Measurements from ENCODE around the gene RAB7A.

RAB7A gene

GRCh38 chr3:128806588-128806987 is 80.6 kb downstream of the RAB7A start:
- no peak for TF ChIP-seq CTCF (IDR thresholded peaks at IDR 0.05; ENCODE audit: insufficient read depth, low read depth, low read length, missing control alignments)
- no peak overlapping the region for H3K4me3 ChIP-seq (ENCODE audit: low read depth, low read length)
- DNase-seq (ENCODE audit: low read depth), result peak; percentile 45

- no peak overlapping the region for H3K4me3 ChIP-seq (ENCODE audit: low read depth, low read length)
- no peak for TF ChIP-seq CTCF (IDR thresholded peaks at IDR 0.05; ENCODE audit: insufficient read depth, low read depth, low read length, missing control alignments)
- no peak for DNase-seq (ENCODE audit: low read depth)
Measured at GRCh38 chr3:128807186-128807830, 81.3 kb downstream of the RAB7A start.

GRCh38 chr3:128808672-128809071 is 82.7 kb downstream of the RAB7A start:
- no peak for DNase-seq (ENCODE audit: low read depth)
- TF ChIP-seq CTCF (IDR thresholded peaks at IDR 0.05; ENCODE audit: insufficient read depth, low read depth, low read length, missing control alignments), result no peak

GRCh38 chr3:128813097-128813496 is 87.1 kb downstream of the RAB7A start:
- no peak overlapping the region for H3K4me3 ChIP-seq (ENCODE audit: low read depth, low read length)
- TF ChIP-seq CTCF (IDR thresholded peaks at IDR 0.05; ENCODE audit: insufficient read depth, low read depth, low read length, missing control alignments), result no peak
- no peak for DNase-seq (ENCODE audit: low read depth)

More at GRCh38 chr3:128808672-128809071, 82.7 kb downstream of the RAB7A start:
- no peak overlapping the region for H3K4me3 ChIP-seq (ENCODE audit: low read depth, low read length)

GRCh38 chr3:128814060-128814459 is 88.1 kb downstream of the RAB7A start:
- no peak overlapping the region for H3K4me3 ChIP-seq (ENCODE audit: low read depth, low read length)
- TF ChIP-seq CTCF (IDR thresholded peaks at IDR 0.05; ENCODE audit: insufficient read depth, low read depth, low read length, missing control alignments), result no peak
- DNase-seq (ENCODE audit: low read depth), result no peak

- H3K4me3 ChIP-seq (ENCODE audit: low read depth, low read length), result no peak overlapping the region
Measured at GRCh38 chr3:128814519-128815317, 88.7 kb downstream of the RAB7A start.

More at GRCh38 chr3:128814519-128815317, 88.7 kb downstream of the RAB7A start:
- no peak for TF ChIP-seq CTCF (IDR thresholded peaks at IDR 0.05; ENCODE audit: insufficient read depth, low read depth, low read length, missing control alignments)
- no peak for DNase-seq (ENCODE audit: low read depth)
